Activated CD4-positive, alpha-beta memory T cell treated with anti-CD3 and anti-CD28 coated beads for 36 hours (primary cell): Measurements from ENCODE around the gene PRKCH. TPM values are rescaled to one million over a fixed set of nuclear protein-coding genes. Genes with fewer than 3 reads are reported as not detected.
A peak's percentile ranks its signal among the peaks of the same experiment; 100 is the strongest.

Experiments used
- CTCF ChIA-PET: fragments of 350-600 bp; sonication (Branson Sonifier 250); formaldehyde crosslinking; loops from one replicate; lab custom pipeline; 2021; ENCODE audit warnings: antibody characterized with exemption, inconsistent platforms; lab: Charles Lee
- POLR2A ChIA-PET: fragments of 350-600 bp; sonication (Branson Sonifier 250); formaldehyde crosslinking; loops from one replicate; lab custom pipeline; 2021; ENCODE audit warnings: antibody characterized with exemption; lab: Charles Lee
- DNase-seq: peaks from one replicate; pipeline ENCODE4 v3.0.0-alpha.2; 2020
- H3K27ac Mint-ChIP-seq: one replicate; pipeline ENCODE4 v1.8.0; 2021; ENCODE audit warnings: mixed read lengths
- H3K27me3 Mint-ChIP-seq: one replicate; pipeline ENCODE4 v1.8.0; 2021; ENCODE audit warnings: mixed read lengths
- H3K36me3 Mint-ChIP-seq: one replicate; pipeline ENCODE4 v1.8.0; 2021; ENCODE audit warnings: mixed read lengths
- H3K4me1 Mint-ChIP-seq: one replicate; pipeline ENCODE4 v1.8.0; 2021; ENCODE audit warnings: low read depth, mixed read lengths
- H3K4me3 Mint-ChIP-seq: one replicate; pipeline ENCODE4 v1.8.0; 2021; ENCODE audit warnings: mild to moderate bottlenecking, mixed read lengths
- H3K9me3 Mint-ChIP-seq: one replicate; pipeline ENCODE4 v1.8.0; 2021; ENCODE audit warnings: mixed read lengths
- intact Hi-C: fragments of 100-400 bp; cut with micrococcal nuclease; formaldehyde crosslinking; loops from one replicate; pipeline ENCODE4 v1.15.1; 2023
- total RNA-seq, 2 experiments: library from RNA; stranded (reverse); gene quantifications; one replicate each; pipeline ENCODE4 v1.2.3, GENCODE V29; 2021

PRKCH gene
- total RNA-seq, 2 experiments from 2014 or later = 142 to 147 TPM

DNA sequence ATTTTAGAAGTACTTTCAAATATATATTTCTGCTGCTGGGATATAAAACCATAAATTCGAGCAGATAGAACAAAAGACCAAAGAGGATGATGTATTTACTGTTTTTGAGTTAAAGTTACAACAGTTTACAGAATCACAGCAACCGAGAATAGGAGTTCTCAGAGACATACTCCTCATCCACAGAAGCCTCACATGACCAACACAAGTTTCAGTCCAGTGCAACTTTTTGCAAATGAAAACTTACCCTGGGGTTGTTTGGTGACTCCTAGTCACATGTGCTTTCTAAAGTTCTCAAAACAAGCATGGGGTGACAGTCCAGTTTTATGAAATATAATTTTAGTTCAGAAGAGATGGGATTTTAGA lies 117.1 kb downstream of the PRKCH start:
- Mint-ChIP-seq H3K27ac (peak overlapping the region; percentile 92), H3K9me3 (no peaks in the 10 kb centered on the region), H3K4me1 (peaks cover 91% of the 10 kb centered on the region)

DNA sequence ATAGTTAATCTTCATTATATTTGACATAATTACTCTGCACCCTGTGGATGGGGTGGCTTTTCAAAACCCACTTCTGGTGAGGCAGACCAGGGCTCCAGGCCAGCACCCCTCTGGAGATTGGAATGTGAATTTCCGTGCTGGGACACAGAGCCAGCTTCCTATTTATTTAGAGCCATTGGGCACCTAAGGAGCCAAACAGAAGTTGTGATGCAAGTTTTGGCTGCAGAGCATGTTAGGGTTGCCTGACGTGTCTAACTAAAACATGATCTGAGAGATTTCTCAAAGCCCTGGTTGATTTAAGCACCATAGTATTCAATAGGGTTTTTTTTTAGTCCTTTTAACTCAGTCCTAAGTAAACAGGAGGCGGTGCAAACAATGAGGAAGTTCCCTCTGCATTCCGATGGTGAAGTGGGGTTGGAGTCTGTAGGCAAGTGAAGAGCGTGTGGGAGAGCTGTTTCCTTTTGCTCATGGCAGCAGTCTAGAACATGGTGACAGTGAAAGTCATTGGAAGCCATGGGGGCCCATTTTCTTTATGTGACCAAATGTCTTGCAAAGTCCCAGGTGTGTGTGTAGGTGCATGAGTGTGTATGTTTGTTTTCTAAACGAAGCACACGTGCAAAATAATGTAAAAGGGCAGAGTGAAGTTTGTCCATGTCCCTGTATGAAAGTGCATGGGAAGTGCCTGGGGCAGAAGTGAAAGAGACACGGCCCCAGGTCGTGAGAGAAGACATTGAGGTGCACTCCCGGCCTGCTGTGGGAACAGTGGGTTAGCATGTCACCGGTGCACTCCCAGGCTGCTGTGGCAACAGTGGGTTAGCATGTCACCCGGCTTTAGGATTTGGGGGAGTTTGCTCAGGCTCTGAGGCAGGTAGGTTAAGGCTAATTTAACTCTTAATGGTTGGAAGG lies 117.7 kb downstream of the PRKCH start:
- peaks cover 8% of the 10 kb centered on the region for H3K36me3 Mint-ChIP-seq
- H3K4me1 Mint-ChIP-seq = peaks cover 91% of the 10 kb centered on the region
- ChIA-PET POLR2A (no interaction called here), CTCF (interaction anchor here (0.6 kb wide), 1 partner anchor 94 kb away, joined by 3 read pairs; no protein-coding TSS in a partner anchor)
- no peaks in the 10 kb centered on the region for H3K27me3 Mint-ChIP-seq
- H3K4me3 Mint-ChIP-seq = peak overlapping the region; percentile 69
- intact Hi-C loops = loop anchor here (1.0 to 2.0 kb wide), 5 partner anchors 14 to 112 kb away; no protein-coding TSS in a partner anchor
- peak; percentile 67 for DNase-seq
- H3K27ac Mint-ChIP-seq = peak overlapping the region; percentile 92
- H3K9me3 Mint-ChIP-seq = no peaks in the 10 kb centered on the region

More for the DNA sequence above, 117.1 kb downstream of the PRKCH start:
- intact Hi-C loops = loop anchor here (2.0 kb wide), 4 partner anchors 14 to 112 kb away; no protein-coding TSS in a partner anchor
- DNase-seq = peak; percentile 30
- ChIA-PET POLR2A (no interaction called here), CTCF (interaction anchor here (0.6 kb wide), 1 partner anchor 95 kb away, joined by 3 read pairs; no protein-coding TSS in a partner anchor)
- Mint-ChIP-seq H3K36me3 (peaks cover 5% of the 10 kb centered on the region), H3K4me3 (peak overlapping the region; percentile 69), H3K27me3 (no peaks in the 10 kb centered on the region)

- intact Hi-C loops = loop anchor here (1.0 to 2.0 kb wide), 5 partner anchors 13 to 113 kb away; no protein-coding TSS in a partner anchor
- POLR2A ChIA-PET = no interaction called here
- no peak for DNase-seq
- Mint-ChIP-seq H3K4me3 (peak overlapping the region; percentile 69), H3K36me3 (peaks cover 11% of the 10 kb centered on the region), H3K27me3 (no peaks in the 10 kb centered on the region), H3K27ac (peak overlapping the region; percentile 92), H3K4me1 (peaks cover 89% of the 10 kb centered on the region), H3K9me3 (no peaks in the 10 kb centered on the region)
- CTCF ChIA-PET = no interaction called here
These were observed 118.5 kb downstream of the PRKCH start for GRCh38 chr14:61439779-61440418.

DNA sequence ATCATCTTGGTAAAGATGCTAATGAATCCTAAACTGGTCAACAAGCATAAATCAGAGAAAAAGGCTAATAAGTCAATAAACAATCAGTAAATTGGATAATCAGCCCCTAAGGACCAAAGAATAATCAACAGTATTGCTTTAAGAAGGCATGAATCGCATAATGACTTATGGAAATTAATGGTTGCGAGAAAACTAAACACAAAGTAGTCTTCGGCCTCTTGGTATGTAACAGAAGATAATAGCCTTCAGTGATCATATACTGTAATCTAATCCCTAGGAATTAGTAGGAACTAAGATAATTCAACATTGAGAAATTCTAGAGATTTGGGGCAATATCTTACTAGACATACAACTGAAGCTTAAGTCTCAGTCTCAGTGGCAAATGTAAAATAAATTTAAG lies 122.1 kb downstream of the PRKCH start:
- CTCF ChIA-PET = no interaction called here
- H3K4me1 Mint-ChIP-seq = peaks cover 91% of the 10 kb centered on the region
- H3K27me3 Mint-ChIP-seq = no peaks in the 10 kb centered on the region
- H3K4me3 Mint-ChIP-seq = peak overlapping the region; percentile 56
- H3K27ac Mint-ChIP-seq = peak overlapping the region; percentile 94
- intact Hi-C loops = no loop called here
- H3K9me3 Mint-ChIP-seq = no peaks in the 10 kb centered on the region
- POLR2A ChIA-PET = interaction anchor here (0.9 to 1.2 kb wide), 2 partner anchors 15 to 122 kb away, joined by 3 read pairs; partner anchors contain the start of gene PRKCH
- DNase-seq = no peak
- peaks cover 33% of the 10 kb centered on the region for H3K36me3 Mint-ChIP-seq

DNA sequence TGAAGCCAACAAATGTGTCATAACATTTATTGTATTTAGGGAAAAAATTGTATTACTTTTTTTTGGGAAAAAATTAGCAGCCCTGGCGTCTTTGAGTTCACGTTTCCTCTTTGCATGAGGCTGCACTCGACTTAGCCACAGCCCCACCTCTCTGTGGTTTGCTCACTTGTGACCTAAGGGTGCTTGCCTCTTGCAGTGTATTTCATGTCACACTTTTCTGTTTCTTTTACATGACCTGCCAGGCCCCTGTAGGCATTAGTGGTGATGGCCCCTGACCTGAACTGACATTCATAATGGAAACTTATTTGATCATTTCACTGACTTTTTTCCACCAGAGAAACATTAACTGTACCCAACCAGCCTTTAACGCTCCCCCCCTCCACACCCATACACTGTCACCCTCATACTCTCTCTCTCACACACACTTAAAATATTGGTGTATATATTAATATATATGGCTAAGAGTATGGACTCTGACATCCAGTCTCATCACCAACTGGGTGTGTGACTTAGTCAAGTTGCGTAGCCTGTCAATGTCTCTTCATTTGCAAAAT lies 122.9 kb downstream of the PRKCH start:
- H3K27me3 Mint-ChIP-seq = no peaks in the 10 kb centered on the region
- peaks cover 33% of the 10 kb centered on the region for H3K36me3 Mint-ChIP-seq
- peaks cover 91% of the 10 kb centered on the region for H3K4me1 Mint-ChIP-seq
- CTCF ChIA-PET = interaction anchor here (0.9 kb wide), 1 partner anchor 393 kb away, joined by 3 read pairs; no protein-coding TSS in a partner anchor
- H3K9me3 Mint-ChIP-seq = no peaks in the 10 kb centered on the region
- POLR2A ChIA-PET = interaction anchor here (0.9 to 1.2 kb wide), 2 partner anchors 16 to 123 kb away, joined by 3 read pairs; partner anchors contain the start of gene PRKCH
- peak overlapping the region; percentile 56 for H3K4me3 Mint-ChIP-seq
- DNase-seq = peak; percentile 88
- peak overlapping the region; percentile 94 for H3K27ac Mint-ChIP-seq
- intact Hi-C loops = loop anchor here (1.0 to 2.0 kb wide), 2 partner anchors 8 to 55 kb away; no protein-coding TSS in a partner anchor

- ChIA-PET CTCF (interaction anchor here (0.8 to 3.7 kb wide), 7 partner anchors 9 to 385 kb away, joined by 3 to 25 read pairs (median 4); no protein-coding TSS in a partner anchor), POLR2A (interaction anchor here (0.8 to 4.7 kb wide), 6 partner anchors 17 to 310 kb away, joined by 3 to 23 read pairs (median 4); partner anchors contain the start of gene PRKCH)
- peak overlapping the region; percentile 91 for H3K27ac Mint-ChIP-seq
- H3K9me3 Mint-ChIP-seq = no peaks in the 10 kb centered on the region
- H3K27me3 Mint-ChIP-seq = no peaks in the 10 kb centered on the region
- H3K4me1 Mint-ChIP-seq = peaks cover 95% of the 10 kb centered on the region
- no peak overlapping the region for H3K4me3 Mint-ChIP-seq
- intact Hi-C loops = no loop called here
- DNase-seq = no peak
- peaks cover 67% of the 10 kb centered on the region for H3K36me3 Mint-ChIP-seq
These were observed 130.1 kb downstream of the PRKCH start for GRCh38 chr14:61451491-61451890.

DNA sequence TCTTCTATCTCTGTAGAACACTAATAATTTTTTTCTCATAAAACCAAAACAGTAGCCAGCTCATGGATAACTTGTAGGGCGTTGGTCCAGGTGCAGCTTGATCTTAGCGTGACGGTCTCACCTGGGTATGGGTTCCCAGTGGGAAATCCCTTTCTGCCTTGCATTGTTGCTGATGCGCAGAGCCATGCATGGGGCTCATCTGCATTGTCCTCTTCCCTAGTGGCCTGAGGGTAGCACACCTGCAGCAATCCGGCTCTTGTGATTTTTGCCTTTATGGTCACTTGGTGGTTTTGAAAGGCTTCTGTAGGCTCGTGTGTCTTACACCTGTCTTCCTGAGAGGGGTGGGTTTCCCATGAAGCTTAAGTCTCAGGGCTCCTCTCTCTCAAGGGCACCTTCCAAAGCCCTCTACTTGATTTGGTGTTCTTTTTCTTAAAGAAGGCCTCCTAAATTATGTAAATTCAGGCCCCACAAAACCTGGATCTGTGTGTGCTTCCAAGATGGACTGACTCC lies 130.6 kb downstream of the PRKCH start:
- DNase-seq = no peak
- POLR2A ChIA-PET = interaction anchor here (0.8 to 4.7 kb wide), 7 partner anchors 17 to 310 kb away, joined by 3 to 23 read pairs (median 5); partner anchors contain the start of gene PRKCH
- H3K4me1 Mint-ChIP-seq = peaks cover 94% of the 10 kb centered on the region
- peak overlapping the region; percentile 42 for H3K4me3 Mint-ChIP-seq
- peak overlapping the region; percentile 91 for H3K27ac Mint-ChIP-seq
- CTCF ChIA-PET = interaction anchor here (0.7 to 3.7 kb wide), 8 partner anchors 10 to 385 kb away, joined by 3 to 25 read pairs (median 4); no protein-coding TSS in a partner anchor
- H3K9me3 Mint-ChIP-seq = no peaks in the 10 kb centered on the region
- intact Hi-C loops = loop anchor here (1.0 to 2.0 kb wide), 4 partner anchors 8 to 111 kb away; no protein-coding TSS in a partner anchor
- peaks cover 67% of the 10 kb centered on the region for H3K36me3 Mint-ChIP-seq
- H3K27me3 Mint-ChIP-seq = no peaks in the 10 kb centered on the region

DNA sequence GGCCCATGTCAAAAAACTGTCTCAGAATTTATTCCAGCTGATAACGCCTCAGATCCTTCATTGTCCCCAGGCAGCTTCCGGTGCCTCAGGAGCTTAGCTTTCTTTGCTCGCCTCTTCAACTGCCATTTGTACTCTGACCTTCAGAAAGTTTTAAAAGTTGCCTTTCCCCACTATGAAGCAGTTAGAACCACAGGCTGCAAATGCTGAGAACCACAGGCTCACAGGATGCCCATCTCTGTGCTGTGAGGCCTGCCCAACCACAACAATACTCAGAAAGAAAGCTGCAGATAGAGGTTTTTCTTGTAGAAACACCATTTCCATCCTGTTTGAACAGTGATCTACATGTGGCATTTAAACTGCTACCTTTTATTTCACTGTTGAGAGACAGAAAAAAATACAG lies 131.1 kb downstream of the PRKCH start:
- Mint-ChIP-seq H3K4me3 (peak overlapping the region; percentile 42), H3K27ac (peak overlapping the region; percentile 91), H3K4me1 (peaks cover 94% of the 10 kb centered on the region), H3K27me3 (no peaks in the 10 kb centered on the region), H3K36me3 (peaks cover 69% of the 10 kb centered on the region), H3K9me3 (no peaks in the 10 kb centered on the region)
- intact Hi-C loops = loop anchor here (1.0 to 2.0 kb wide), 4 partner anchors 8 to 111 kb away; no protein-coding TSS in a partner anchor
- peak; percentile 82 for DNase-seq
- ChIA-PET CTCF (interaction anchor here (0.7 to 3.7 kb wide), 9 partner anchors 10 to 384 kb away, joined by 3 to 25 read pairs (median 4); no protein-coding TSS in a partner anchor), POLR2A (interaction anchor here (0.8 to 4.7 kb wide), 6 partner anchors 48 to 309 kb away, joined by 3 to 23 read pairs (median 5); partner anchors contain the start of gene PRKCH)

DNA sequence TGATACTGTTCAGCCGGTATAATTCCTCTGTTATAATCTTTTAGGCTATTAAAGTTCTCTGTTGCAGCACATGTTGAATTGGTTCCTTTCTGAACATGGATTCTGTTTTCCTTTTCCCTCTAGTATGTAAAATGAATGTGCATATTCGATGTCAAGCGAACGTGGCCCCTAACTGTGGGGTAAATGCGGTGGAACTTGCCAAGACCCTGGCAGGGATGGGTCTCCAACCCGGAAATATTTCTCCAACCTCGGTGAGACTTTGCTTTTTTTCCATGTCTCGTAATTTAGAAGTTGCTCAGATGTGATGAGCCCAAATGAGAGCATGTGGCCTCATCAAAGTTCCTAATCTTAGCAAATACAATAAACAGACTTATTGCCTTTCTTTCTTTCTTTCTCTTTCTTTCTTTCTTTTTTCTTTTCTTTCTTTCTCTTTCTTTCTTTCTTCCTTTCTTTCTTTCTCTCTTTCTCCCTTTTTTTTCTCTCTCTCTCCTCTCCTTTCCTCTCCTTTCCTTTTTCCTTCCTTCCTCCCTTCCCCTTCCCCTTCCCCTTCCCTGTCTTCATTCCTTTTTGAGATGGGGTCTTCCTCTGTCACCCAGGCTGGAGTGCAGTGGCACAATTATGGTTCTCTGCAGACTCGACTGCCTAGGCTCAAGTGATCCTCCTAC lies 131.9 kb downstream of the PRKCH start:
- CTCF ChIA-PET = interaction anchor here (0.7 to 3.7 kb wide), 4 partner anchors 22 to 384 kb away, joined by 3 to 25 read pairs (median 4); no protein-coding TSS in a partner anchor
- Mint-ChIP-seq H3K36me3 (peaks cover 76% of the 10 kb centered on the region), H3K4me3 (peak overlapping the region; percentile 73), H3K27me3 (no peaks in the 10 kb centered on the region), H3K9me3 (no peaks in the 10 kb centered on the region), H3K27ac (peak overlapping the region; percentile 91), H3K4me1 (peaks cover 94% of the 10 kb centered on the region)
- intact Hi-C loops = loop anchor here (2.0 kb wide), 1 partner anchor 14 kb away; no protein-coding TSS in a partner anchor
- POLR2A ChIA-PET = interaction anchor here (1.2 to 4.7 kb wide), 3 partner anchors 66 to 309 kb away, joined by 5 to 23 read pairs (median 5); partner anchors contain the start of gene PRKCH
- DNase-seq = no peak

- POLR2A ChIA-PET = no interaction called here
- DNase-seq = no peak
- Mint-ChIP-seq H3K4me3 (no peak overlapping the region), H3K9me3 (no peaks in the 10 kb centered on the region), H3K27me3 (no peaks in the 10 kb centered on the region), H3K4me1 (peaks cover 86% of the 10 kb centered on the region), H3K27ac (peak overlapping the region; percentile 91), H3K36me3 (peaks cover 83% of the 10 kb centered on the region)
- intact Hi-C loops = no loop called here
- CTCF ChIA-PET = interaction anchor here (1.4 to 4.9 kb wide), 2 partner anchors 161 to 383 kb away, joined by 5 to 37 read pairs; no protein-coding TSS in a partner anchor
These were observed 133.2 kb downstream of the PRKCH start for GRCh38 chr14:61454545-61454944.
